ENCODE data around the gene F2. TPM values are rescaled to one million over a fixed set of nuclear protein-coding genes. Genes with fewer than 3 reads are reported as not detected.
A peak's percentile ranks its signal among the peaks of the same experiment; 100 is the strongest.

Gene F2
- total and polyA plus RNA-seq, 4 donors = 631 to 1,505 (median 1,232) TPM

DNA sequence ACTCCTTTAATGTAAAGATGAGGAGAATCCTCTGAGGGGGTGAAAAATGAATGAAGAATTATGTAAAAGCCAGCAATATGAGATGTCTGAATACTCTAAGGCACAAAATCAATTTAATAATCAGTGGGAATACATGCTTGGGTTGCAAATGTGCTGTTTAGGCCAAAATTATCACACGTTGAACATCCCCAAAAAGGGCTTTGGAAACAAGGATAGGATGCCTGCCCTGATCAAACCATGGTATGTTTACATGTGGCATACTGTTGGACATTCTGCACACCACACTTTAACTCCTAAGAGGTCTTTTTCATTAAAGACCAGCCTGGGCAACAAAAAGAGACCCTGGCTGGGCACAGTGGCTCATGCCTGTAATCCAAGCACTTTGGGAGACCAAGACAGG lies 26.3 kb downstream of the F2 start:
- Histone ChIP-seq H3K27me3 (ENCODE audit: control insufficient read depth in 4 of 4, insufficient read depth in 4 of 4, low read length in 3 of 4) (no peaks in the 10 kb centered on the region), H3K27ac (ENCODE audit: low read depth in 1 of 2, low read length in 2 of 2) (no peak overlapping the region), H3K36me3 (ENCODE audit: control insufficient read depth in 4 of 4, insufficient read depth in 3 of 4, low read depth in 1 of 4, low read length in 3 of 4) (peaks cover 6 to 46% (median 39%) of the 10 kb centered on the region in 4 donors), H3K9ac (ENCODE audit: low read depth in 1 of 2, low read length in 2 of 2) (no peak overlapping the region), H3K4me3 (ENCODE audit: low read depth in 1 of 3, low read length in 3 of 3) (no peak overlapping the region), H3K9me3 (ENCODE audit: control insufficient read depth in 4 of 4, low read length in 3 of 4) (no peaks in the 10 kb centered on the region), H3K4me1 (ENCODE audit: control insufficient read depth in 4 of 4, insufficient read depth in 4 of 4, low read length in 3 of 4) (no peaks in the 10 kb centered on the region)
- WGBS = 45% methylated on average over 1 of the region's 1 CpG
- TF ChIP-seq, protein P1, sequence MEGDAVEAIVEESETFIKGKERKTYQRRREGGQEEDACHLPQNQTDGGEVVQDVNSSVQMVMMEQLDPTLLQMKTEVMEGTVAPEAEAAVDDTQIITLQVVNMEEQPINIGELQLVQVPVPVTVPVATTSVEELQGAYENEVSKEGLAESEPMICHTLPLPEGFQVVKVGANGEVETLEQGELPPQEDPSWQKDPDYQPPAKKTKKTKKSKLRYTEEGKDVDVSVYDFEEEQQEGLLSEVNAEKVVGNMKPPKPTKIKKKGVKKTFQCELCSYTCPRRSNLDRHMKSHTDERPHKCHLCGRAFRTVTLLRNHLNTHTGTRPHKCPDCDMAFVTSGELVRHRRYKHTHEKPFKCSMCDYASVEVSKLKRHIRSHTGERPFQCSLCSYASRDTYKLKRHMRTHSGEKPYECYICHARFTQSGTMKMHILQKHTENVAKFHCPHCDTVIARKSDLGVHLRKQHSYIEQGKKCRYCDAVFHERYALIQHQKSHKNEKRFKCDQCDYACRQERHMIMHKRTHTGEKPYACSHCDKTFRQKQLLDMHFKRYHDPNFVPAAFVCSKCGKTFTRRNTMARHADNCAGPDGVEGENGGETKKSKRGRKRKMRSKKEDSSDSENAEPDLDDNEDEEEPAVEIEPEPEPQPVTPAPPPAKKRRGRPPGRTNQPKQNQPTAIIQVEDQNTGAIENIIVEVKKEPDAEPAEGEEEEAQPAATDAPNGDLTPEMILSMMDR (IDR thresholded peaks at IDR 0.05; ENCODE audit: low read depth, low read length, missing input control) = no peak
- peak in 1 of 2 donors; percentile 4 for TF ChIP-seq JUND (IDR thresholded peaks at IDR 0.05)
- no peak for DNase-seq (ENCODE audit: low spot score)

DNA sequence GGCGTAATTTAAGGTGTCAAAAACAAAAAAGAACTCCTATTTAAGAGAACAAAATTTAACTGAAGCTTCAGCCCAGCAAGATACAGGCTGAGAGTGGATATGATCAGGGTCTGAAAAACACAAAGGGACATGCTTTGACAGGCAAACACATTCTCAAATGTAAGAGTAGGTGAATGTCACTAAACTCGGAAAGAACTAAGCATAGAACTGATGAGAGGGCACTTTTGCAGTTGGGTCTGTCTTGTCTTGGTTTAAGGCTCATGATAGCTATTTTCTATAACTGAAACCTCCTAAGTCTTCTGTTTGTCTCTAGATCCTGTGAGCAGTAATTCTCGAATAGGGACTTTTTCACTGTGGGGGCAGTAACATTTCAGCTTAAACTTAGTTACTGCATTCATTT lies 27.0 kb downstream of the F2 start:
- no peaks in the 10 kb centered on the region for H3K4me1 ChIP-seq (ENCODE audit: control insufficient read depth in 4 of 4, insufficient read depth in 4 of 4, low read length in 3 of 4)
- peaks cover 3 to 50% (median 42%) of the 10 kb centered on the region in 4 donors for H3K36me3 ChIP-seq (ENCODE audit: control insufficient read depth in 4 of 4, insufficient read depth in 3 of 4, low read depth in 1 of 4, low read length in 3 of 4)
- no peaks in the 10 kb centered on the region for H3K9me3 ChIP-seq (ENCODE audit: control insufficient read depth in 4 of 4, low read length in 3 of 4)
- TF ChIP-seq GABPA (IDR thresholded peaks at IDR 0.05 in 1 of 2, conservative IDR thresholded peaks at IDR 0.05 in 1 of 2) (no peak), YY1 (IDR thresholded peaks at IDR 0.05) (no peak), SP1 (IDR thresholded peaks at IDR 0.05) (no peak), NR2F2 (IDR thresholded peaks at IDR 0.05) (no peak), RAD21 (IDR thresholded peaks at IDR 0.05) (no peak)
- TF ChIP-seq, protein P1 (IDR thresholded peaks at IDR 0.05; ENCODE audit: low read depth, low read length, missing input control) = no peak
- 62% methylated on average over 3 of the region's 3 CpGs for WGBS
- H3K27ac ChIP-seq (ENCODE audit: low read depth in 1 of 2, low read length in 2 of 2) = no peak overlapping the region
- no peaks in the 10 kb centered on the region for H3K27me3 ChIP-seq (ENCODE audit: control insufficient read depth in 4 of 4, insufficient read depth in 4 of 4, low read length in 3 of 4)
- DNase-seq (ENCODE audit: low spot score) = no peak
- H3K4me3 ChIP-seq (ENCODE audit: low read depth in 1 of 3, low read length in 3 of 3) = no peak overlapping the region
- H3K9ac ChIP-seq (ENCODE audit: low read depth in 1 of 2, low read length in 2 of 2) = no peak overlapping the region

DNA sequence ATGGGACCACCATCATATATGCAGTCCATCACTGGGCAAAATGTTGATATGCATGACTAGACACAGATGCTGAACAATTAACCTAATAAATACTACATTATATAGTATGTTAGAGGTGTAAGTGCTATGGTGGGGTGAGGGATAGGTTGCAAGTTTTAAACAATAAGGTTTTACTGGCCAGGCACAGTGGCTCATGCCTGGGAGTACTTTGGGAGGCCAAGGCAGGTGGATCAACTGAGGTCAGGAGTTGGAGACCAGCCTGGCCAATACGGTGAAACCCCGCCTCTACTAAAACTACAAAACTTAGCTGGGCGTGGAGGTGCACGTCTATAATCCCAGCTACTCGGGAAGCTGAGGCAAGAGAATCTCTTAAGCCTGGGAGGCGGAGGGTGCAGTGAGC lies 28.1 kb downstream of the F2 start:
- H3K4me3 ChIP-seq (ENCODE audit: low read depth in 1 of 3, low read length in 3 of 3) = no peak overlapping the region
- no peak overlapping the region for H3K9ac ChIP-seq (ENCODE audit: low read depth in 1 of 2, low read length in 2 of 2)
- peaks cover 4 to 47% (median 38%) of the 10 kb centered on the region in 4 donors for H3K36me3 ChIP-seq (ENCODE audit: control insufficient read depth in 4 of 4, insufficient read depth in 3 of 4, low read depth in 1 of 4, low read length in 3 of 4)
- H3K9me3 ChIP-seq (ENCODE audit: control insufficient read depth in 4 of 4, low read length in 3 of 4) = no peaks in the 10 kb centered on the region
- no peaks in the 10 kb centered on the region for H3K4me1 ChIP-seq (ENCODE audit: control insufficient read depth in 4 of 4, insufficient read depth in 4 of 4, low read length in 3 of 4)
- WGBS = 87% methylated on average over 6 of the region's 6 CpGs
- DNase-seq (ENCODE audit: low spot score) = no peak
- H3K27me3 ChIP-seq (ENCODE audit: control insufficient read depth in 4 of 4, insufficient read depth in 4 of 4, low read length in 3 of 4) = no peaks in the 10 kb centered on the region
- no peak overlapping the region for H3K27ac ChIP-seq (ENCODE audit: low read depth in 1 of 2, low read length in 2 of 2)
- TF ChIP-seq, protein P2, sequence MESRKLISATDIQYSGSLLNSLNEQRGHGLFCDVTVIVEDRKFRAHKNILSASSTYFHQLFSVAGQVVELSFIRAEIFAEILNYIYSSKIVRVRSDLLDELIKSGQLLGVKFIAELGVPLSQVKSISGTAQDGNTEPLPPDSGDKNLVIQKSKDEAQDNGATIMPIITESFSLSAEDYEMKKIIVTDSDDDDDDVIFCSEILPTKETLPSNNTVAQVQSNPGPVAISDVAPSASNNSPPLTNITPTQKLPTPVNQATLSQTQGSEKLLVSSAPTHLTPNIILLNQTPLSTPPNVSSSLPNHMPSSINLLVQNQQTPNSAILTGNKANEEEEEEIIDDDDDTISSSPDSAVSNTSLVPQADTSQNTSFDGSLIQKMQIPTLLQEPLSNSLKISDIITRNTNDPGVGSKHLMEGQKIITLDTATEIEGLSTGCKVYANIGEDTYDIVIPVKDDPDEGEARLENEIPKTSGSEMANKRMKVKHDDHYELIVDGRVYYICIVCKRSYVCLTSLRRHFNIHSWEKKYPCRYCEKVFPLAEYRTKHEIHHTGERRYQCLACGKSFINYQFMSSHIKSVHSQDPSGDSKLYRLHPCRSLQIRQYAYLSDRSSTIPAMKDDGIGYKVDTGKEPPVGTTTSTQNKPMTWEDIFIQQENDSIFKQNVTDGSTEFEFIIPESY (IDR thresholded peaks at IDR 0.05) = no peak
- TF ChIP-seq TAF1 (conservative IDR thresholded peaks at IDR 0.05) = no peak
- TF ChIP-seq, protein P3, sequence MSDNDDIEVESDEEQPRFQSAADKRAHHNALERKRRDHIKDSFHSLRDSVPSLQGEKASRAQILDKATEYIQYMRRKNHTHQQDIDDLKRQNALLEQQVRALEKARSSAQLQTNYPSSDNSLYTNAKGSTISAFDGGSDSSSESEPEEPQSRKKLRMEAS (IDR thresholded peaks at IDR 0.05) = no peak
- TF ChIP-seq HNF4A (conservative IDR thresholded peaks at IDR 0.05) = no peak
- no peak for TF ChIP-seq FOXA2 (IDR thresholded peaks at IDR 0.05)
- TF ChIP-seq YY1 (IDR thresholded peaks at IDR 0.05) = no peak
- no peak for TF ChIP-seq JUND (IDR thresholded peaks at IDR 0.05)
- TF ChIP-seq GABPA (IDR thresholded peaks at IDR 0.05 in 1 of 2, conservative IDR thresholded peaks at IDR 0.05 in 1 of 2) = no peak
- no peak for TF ChIP-seq NR2F2 (IDR thresholded peaks at IDR 0.05)
- TF ChIP-seq, protein P1 (IDR thresholded peaks at IDR 0.05; ENCODE audit: low read depth, low read length, missing input control) = no peak
- TF ChIP-seq, protein P4, sequence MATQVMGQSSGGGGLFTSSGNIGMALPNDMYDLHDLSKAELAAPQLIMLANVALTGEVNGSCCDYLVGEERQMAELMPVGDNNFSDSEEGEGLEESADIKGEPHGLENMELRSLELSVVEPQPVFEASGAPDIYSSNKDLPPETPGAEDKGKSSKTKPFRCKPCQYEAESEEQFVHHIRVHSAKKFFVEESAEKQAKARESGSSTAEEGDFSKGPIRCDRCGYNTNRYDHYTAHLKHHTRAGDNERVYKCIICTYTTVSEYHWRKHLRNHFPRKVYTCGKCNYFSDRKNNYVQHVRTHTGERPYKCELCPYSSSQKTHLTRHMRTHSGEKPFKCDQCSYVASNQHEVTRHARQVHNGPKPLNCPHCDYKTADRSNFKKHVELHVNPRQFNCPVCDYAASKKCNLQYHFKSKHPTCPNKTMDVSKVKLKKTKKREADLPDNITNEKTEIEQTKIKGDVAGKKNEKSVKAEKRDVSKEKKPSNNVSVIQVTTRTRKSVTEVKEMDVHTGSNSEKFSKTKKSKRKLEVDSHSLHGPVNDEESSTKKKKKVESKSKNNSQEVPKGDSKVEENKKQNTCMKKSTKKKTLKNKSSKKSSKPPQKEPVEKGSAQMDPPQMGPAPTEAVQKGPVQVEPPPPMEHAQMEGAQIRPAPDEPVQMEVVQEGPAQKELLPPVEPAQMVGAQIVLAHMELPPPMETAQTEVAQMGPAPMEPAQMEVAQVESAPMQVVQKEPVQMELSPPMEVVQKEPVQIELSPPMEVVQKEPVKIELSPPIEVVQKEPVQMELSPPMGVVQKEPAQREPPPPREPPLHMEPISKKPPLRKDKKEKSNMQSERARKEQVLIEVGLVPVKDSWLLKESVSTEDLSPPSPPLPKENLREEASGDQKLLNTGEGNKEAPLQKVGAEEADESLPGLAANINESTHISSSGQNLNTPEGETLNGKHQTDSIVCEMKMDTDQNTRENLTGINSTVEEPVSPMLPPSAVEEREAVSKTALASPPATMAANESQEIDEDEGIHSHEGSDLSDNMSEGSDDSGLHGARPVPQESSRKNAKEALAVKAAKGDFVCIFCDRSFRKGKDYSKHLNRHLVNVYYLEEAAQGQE (IDR thresholded peaks at IDR 0.05) = no peak
- TF ChIP-seq HNF4G (IDR thresholded peaks at IDR 0.05) = no peak
- TF ChIP-seq RAD21 (IDR thresholded peaks at IDR 0.05) = no peak
- no peak for TF ChIP-seq FOXA1 (IDR thresholded peaks at IDR 0.05)

All from liver (tissue), 9 donors.